Right ventricle myocardium superior (tissue), 1 donor: ENCODE measurements around the gene ENOX1. TPM values are rescaled to one million over a fixed set of nuclear protein-coding genes. Genes with fewer than 3 reads are reported as not detected.
"Not testable (repeated sequence)": the region's sequence is repeated elsewhere in the genome, so short reads cannot be mapped to it uniquely, and the experiment has no call there.

Experiments
- ATAC-seq: fragments of 200-7000 bp; cut with Tn5 transposase; one replicate; pipeline ENCODE4 v1.9.1; 2020; ENCODE audit warnings: mild to moderate bottlenecking; ENCODE audit not compliant: poor library complexity
- DNase-seq: peaks from one replicate; pipeline ENCODE4 v3.0.0-alpha.2; 2020
- intact Hi-C: fragments of 100-400 bp; cut with DNase I; formaldehyde crosslinking; loops from one replicate; pipeline ENCODE4 v1.11.2; 2022
- total RNA-seq: library from RNA; stranded (reverse); fragmentation: NEBNext Ultra II Directional; extraction: Animal tissue kit (Norgen Biotek cat#: 25700); gene quantifications from one replicate; pipeline ENCODE4 v1.2.1, GENCODE V29; 2021
- donor health status: DM: no; HTN: yes; CAD: no; lungs with severe emphysema.

Gene ENOX1
- total RNA-seq, 1 donor from 2014 or later = 7.5 TPM

GRCh38 chr13:43431290-43431716 lies 355.5 kb downstream of the ENOX1 start:
- DNase-seq (no peak), ATAC-seq (no peak)
- intact Hi-C loops = no loop called here

GRCh38 chr13:43428545-43429296 lies 358.1 kb downstream of the ENOX1 start:
- ATAC-seq = no peak
- intact Hi-C loops = no loop called here
- no peak for DNase-seq

DNA sequence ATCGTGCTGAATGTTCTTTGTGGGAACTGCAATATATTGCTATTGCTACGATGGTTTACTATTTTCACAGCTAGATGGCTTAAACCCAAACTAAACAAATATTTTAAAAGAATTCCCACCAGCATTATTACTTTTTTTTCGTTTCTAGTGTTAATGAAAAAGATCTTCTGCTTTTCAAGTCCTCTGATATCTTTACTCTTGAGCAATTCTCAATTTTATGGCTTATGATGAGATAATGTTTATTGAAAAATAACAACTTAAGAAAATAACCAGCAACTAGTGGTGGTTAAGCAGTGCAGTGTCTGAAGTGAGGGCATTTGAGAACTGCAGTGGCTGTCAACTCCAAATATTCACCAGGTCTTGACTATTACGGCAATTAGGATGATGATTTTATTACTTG lies 360.4 kb downstream of the ENOX1 start:
- DNase-seq = no peak
- intact Hi-C loops = no loop called here

GRCh38 chr13:43425234-43425633 lies 361.5 kb downstream of the ENOX1 start:
- ATAC-seq (no peak), DNase-seq (no peak)
- intact Hi-C loops = no loop called here

More for the DNA sequence above, 360.4 kb downstream of the ENOX1 start:
- no peak for ATAC-seq

DNA sequence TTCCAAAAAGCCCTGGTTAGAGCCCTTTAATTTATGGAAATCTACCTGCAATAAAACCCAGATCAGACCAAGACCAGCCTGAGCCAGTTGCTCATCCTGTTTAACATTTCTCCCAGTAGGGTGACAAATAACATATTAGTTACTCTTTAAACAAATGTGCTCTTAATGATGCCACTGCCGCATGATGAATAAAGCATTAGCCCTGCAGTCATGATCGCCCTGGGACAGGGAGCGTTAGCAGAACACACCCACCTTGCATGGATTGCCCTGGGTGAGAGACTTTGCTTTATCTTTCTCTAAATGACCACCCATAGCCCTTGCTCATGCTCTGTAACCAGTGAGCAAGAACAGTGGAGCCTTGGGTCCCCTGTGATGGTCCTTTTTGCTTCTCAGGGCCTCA lies 362.4 kb downstream of the ENOX1 start:
- DNase-seq (no peak), ATAC-seq (no peak)
- intact Hi-C loops = no loop called here

DNA sequence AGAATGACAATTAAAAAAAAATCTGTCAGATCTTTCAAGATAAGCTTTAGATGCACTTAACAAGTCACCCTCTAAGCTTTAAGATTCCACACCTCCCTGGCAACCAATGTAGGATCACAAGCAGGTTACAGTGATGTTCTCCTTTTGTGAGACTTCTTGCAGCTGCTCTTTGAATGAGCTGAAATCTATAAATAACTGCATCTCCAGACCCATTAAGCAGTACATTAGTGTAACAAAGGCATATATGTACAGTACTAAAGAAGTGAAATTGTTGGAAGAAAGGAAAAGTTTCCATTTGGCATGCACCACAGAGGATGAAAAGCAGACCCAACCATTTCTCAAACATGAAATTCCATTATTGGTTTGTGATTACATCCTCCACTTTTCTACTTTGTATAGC lies 364.7 kb downstream of the ENOX1 start:
- no peak for DNase-seq
- no peak for ATAC-seq
- intact Hi-C loops = no loop called here

- DNase-seq, ATAC-seq, intact Hi-C loops: not testable (repeated sequence)
Measured at GRCh38 chr13:43416842-43417241, 369.9 kb downstream of the ENOX1 start.

DNA sequence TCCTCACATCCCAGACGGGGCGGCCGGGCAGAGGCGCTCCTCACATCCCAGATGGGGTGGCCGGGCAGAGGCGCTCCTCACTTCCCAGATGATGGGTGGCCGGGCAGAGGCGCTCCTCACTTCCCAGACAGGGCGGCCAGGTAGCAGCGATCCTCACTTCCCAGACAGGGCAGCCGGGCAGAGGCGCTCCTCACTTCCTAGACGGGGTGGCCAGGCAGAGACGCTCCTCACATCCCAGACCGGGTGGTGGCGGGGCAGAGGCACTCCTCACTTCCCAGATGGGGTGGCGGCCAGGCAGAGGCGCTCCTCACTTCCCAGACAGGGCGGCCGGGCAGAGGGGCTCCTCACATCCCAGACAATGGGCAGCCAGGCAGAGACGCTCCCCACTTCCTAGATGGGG lies 370.4 kb downstream of the ENOX1 start:
- intact Hi-C loops, ATAC-seq: not testable (repeated sequence)

GRCh38 chr13:43415903-43416391 lies 370.8 kb downstream of the ENOX1 start:
- DNase-seq, ATAC-seq, intact Hi-C loops: not testable (repeated sequence)

More for the DNA sequence above, 370.4 kb downstream of the ENOX1 start:
- DNase-seq = not testable (repeated sequence)

DNA sequence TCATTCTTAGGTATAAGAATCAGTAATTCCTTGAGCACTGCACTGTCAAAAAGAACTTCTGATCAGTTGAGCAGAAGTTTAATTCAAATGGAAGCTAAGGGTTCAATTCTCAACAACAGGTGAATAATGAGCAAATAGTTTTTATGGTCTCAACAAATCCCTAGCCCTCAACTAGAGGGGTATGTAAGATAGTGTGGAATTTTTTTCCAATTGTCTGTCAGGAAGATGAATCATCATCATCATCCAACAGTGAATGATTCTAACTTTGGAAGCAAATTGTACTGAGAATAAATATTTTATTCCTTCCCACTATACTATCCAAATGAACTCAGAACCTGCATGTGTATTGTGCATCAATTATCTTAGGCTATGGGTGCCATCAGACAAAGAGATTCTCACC lies 372.7 kb downstream of the ENOX1 start:
- ATAC-seq (no peak), DNase-seq (no peak)
- intact Hi-C loops = no loop called here

- ATAC-seq = peak; percentile 95
- intact Hi-C loops = no loop called here
- peak; percentile 59 for DNase-seq
Measured at GRCh38 chr13:43411741-43412140, 375.0 kb downstream of the ENOX1 start.

- DNase-seq = no peak
- no peak for ATAC-seq
- intact Hi-C loops = no loop called here
Measured at GRCh38 chr13:43411211-43411610, 375.6 kb downstream of the ENOX1 start.

- intact Hi-C loops = no loop called here
- no peak for ATAC-seq
- no peak for DNase-seq
Measured at GRCh38 chr13:43408274-43408673, 378.5 kb downstream of the ENOX1 start.

DNA sequence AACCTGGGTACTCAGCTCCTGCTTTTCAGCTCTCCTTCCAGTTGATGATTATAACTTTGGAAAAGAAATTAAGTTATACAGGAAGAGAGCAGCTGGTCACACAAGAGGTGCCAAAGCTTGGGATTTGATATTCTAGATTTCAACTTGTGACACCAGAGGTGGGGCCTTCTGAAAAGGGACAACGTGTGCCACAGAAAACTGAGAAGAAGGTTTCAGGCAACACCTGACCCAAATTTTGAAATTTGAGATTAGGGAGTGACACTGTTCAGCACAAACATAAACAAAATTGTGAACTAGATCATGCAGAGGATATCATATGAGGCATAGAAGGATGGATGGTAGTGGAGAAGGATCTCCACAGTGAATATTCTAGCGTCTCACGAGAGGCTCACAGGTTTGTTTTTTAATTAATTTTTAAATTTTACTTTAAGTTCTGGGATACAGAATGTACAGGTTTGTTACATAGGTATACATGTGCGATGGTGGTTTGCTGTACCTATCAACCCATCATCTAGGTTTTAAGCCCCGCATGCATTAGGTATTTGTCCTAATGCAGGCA lies 379.7 kb downstream of the ENOX1 start:
- intact Hi-C loops = no loop called here

GRCh38 chr13:43405457-43405856 lies 381.3 kb downstream of the ENOX1 start:
- DNase-seq (no peak), ATAC-seq (no peak)
- intact Hi-C loops = no loop called here

More for the DNA sequence above, 379.7 kb downstream of the ENOX1 start:
- DNase-seq (no peak), ATAC-seq (no peak)

DNA sequence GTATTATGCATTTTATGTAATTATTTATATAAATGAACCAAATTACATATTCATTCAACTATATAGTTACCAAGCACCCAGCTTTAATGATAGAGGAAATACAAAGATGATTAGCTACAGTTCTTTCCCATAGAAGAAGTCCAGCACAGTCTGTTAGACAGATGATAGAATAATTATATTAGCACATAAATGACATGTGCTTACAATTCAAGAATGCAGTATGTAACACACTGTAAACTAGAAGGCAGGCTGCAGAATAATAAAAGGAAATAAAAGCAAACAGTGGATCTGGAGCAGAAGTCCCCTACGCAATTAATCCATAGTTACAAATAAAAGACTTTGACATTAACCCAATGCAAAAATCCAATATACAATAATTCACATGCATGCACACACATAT lies 384.4 kb downstream of the ENOX1 start:
- no peak for ATAC-seq
- no peak for DNase-seq
- intact Hi-C loops = no loop called here

DNA sequence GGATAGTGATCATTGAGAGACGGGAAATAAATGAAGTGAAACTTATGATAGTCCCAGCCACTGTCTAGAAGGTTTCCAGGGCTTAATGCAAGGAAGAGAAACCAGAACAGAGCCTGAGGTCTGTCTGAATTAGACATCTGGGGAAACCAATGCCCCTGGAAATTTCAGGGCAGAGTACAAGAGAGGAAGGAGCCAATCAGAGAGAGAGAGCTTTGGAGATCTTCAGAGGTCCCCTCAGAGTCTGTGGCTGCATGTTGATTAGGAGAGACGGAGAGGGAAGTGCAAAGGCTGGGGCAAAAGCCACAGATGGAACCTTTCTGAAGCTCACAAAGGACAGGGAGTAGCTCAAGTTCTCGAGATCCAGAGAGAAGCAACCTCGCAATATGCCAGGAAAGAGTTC lies 385.4 kb downstream of the ENOX1 start:
- DNase-seq (no peak), ATAC-seq (no peak)
- intact Hi-C loops = no loop called here

GRCh38 chr13:43397111-43397510 lies 389.7 kb downstream of the ENOX1 start:
- no peak for ATAC-seq
- DNase-seq = no peak
- intact Hi-C loops = no loop called here

DNA sequence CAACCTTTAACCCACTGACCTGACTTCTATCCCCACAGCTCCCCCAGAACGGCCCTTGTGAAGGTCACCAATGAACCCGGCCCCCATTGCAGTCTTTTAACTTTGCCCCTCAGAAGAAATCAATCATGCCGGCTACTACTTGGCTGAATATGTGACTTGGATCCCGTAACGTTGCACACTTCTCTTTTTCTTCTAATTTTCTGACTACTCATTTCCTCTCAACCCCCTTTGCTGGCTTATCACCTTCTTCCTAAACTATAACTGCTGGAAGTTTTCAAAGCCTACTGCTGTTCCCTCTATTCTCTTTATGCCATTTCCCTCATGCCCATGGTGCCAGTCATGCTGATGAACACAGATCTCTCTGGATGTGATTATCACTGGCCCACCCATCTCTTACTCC lies 395.7 kb downstream of the ENOX1 start:
- ATAC-seq (no peak), DNase-seq (no peak)
- intact Hi-C loops = no loop called here

GRCh38 chr13:43390619-43391018 lies 396.2 kb downstream of the ENOX1 start:
- intact Hi-C loops = no loop called here
- no peak for ATAC-seq
- no peak for DNase-seq
